ENCODE measurements around the gene GADD45GIP1. TPM values are rescaled to one million over a fixed set of nuclear protein-coding genes. Genes with fewer than 3 reads are reported as not detected.

The GADD45GIP1 gene
- total and polyA plus RNA-seq, 8 donors = 6.0 to 37.4 (median 10.1) TPM

DNA sequence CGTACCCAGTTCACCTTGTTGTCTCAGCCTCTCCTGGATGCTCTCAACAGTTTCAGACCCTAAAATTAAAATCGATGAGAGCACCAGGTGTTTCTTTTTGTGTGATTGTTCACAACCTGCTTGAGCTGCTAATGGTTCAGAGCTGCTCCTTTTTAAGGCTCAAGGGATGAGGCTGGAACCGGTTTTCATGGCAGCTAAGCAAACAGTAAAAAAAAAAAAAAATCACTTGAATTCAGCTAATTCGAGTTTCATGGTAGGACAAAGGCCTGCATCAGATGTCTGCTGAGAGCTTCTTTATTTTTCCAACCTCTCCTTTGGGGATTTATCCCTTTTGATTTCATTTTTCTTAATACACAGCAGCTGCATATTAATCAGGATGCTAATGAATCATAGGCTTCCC is 44.5 kb downstream of the GADD45GIP1 start:
- Histone ChIP-seq H3K4me1 (peaks cover 0 to 17% (median 14%) of the 10 kb centered on the region in 3 donors), H3K9me3 (no peaks in the 10 kb centered on the region), H3K36me3 (no peaks in the 10 kb centered on the region), H3K4me3 (peak overlapping the region in 2 of 4 donors; percentile 23), H3K27me3 (no peaks in the 10 kb centered on the region), H3K27ac (peak overlapping the region; percentile 58 to 70 (median 64))
- 26 to 31% methylated on average over 4 of the region's 4 CpGs for WGBS, 2 donors
- DNase-seq (no peak), ATAC-seq (peak; percentile 8 to 12 (median 10)), FAIRE-seq (no peak)
- TF ChIP-seq, protein P1, sequence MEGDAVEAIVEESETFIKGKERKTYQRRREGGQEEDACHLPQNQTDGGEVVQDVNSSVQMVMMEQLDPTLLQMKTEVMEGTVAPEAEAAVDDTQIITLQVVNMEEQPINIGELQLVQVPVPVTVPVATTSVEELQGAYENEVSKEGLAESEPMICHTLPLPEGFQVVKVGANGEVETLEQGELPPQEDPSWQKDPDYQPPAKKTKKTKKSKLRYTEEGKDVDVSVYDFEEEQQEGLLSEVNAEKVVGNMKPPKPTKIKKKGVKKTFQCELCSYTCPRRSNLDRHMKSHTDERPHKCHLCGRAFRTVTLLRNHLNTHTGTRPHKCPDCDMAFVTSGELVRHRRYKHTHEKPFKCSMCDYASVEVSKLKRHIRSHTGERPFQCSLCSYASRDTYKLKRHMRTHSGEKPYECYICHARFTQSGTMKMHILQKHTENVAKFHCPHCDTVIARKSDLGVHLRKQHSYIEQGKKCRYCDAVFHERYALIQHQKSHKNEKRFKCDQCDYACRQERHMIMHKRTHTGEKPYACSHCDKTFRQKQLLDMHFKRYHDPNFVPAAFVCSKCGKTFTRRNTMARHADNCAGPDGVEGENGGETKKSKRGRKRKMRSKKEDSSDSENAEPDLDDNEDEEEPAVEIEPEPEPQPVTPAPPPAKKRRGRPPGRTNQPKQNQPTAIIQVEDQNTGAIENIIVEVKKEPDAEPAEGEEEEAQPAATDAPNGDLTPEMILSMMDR (IDR thresholded peaks at IDR 0.05) = no peak
- intact Hi-C loops (cut with DNase I) = no loop called here

DNA sequence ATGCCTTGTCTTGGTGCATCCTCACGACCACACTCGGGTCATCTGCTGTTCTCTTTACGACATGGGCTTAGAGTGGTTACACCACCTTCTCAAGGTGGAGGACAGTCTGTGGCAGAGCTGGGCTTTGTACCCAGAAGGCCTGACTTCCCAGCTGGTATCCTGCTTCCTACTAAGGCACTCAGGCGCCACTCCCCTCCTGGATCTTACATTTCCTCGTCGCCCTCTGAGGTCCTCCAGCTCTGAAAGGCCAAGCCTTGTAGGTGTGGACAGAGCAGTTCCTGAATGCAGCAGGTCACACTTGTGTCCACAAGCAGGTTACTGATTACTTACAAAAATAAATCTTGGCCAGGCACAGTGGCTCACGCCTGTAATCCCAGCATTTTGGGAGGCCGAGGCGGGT is 49.9 kb downstream of the GADD45GIP1 start:
- intact Hi-C loops (cut with DNase I) = no loop called here
- TF ChIP-seq, protein P1 (IDR thresholded peaks at IDR 0.05) = no peak
- no peak overlapping the region for H3K4me3 ChIP-seq
- H3K27ac ChIP-seq = no peak overlapping the region
- no peaks in the 10 kb centered on the region for H3K27me3 ChIP-seq
- ATAC-seq (peak in 2 of 4 donors; percentile 11 to 27), FAIRE-seq (no peak), DNase-seq (no peak)
- H3K36me3 ChIP-seq = no peaks in the 10 kb centered on the region
- no peaks in the 10 kb centered on the region for H3K4me1 ChIP-seq
- 88 to 92% methylated on average over 9 of the region's 9 CpGs for WGBS, 2 donors
- no peaks in the 10 kb centered on the region for H3K9me3 ChIP-seq

Small RNAs within 50 kb of the gene (microRNA-seq; reads per million reads assigned to microRNA genes)
- gene MIR5695 = 0 to 0.39 reads per million in 2 donors
- gene MIR6515 = 1.9 to 3.5 reads per million in 2 donors

Other genes starting within 250 kb of the GADD45GIP1 start
- 10 to 100 TPM; 15.7 to 29.5 (median 20.8) TPM for gene TNPO2, start 233.3 kb downstream of the GADD45GIP1 start, total RNA-seq
- gene TNPO2, start 233.3 kb downstream of the GADD45GIP1 start, polyA plus RNA-seq = 10 to 100 TPM; 29.0 to 37.2 TPM
- gene TRIR, start 222.5 kb downstream of the GADD45GIP1 start, total RNA-seq = 10 to 100 TPM; 49.2 to 86.5 (median 63.0) TPM
- 100 to 1,000 TPM; 163 to 191 TPM for gene TRIR, start 222.5 kb downstream of the GADD45GIP1 start, polyA plus RNA-seq
- 10 to 100 TPM; 16.6 to 34.5 (median 27.9) TPM for gene GET3, start 219.7 kb downstream of the GADD45GIP1 start, total RNA-seq
- gene GET3, start 219.7 kb downstream of the GADD45GIP1 start, polyA plus RNA-seq = 10 to 100 TPM; 34.8 to 48.2 TPM
- not detected for gene BEST2, start 205.4 kb downstream of the GADD45GIP1 start, total RNA-seq
- not detected for gene BEST2, start 205.4 kb downstream of the GADD45GIP1 start, polyA plus RNA-seq
- 10 to 100 TPM; 37.7 to 60.9 (median 49.0) TPM for gene HOOK2, start 181.7 kb downstream of the GADD45GIP1 start, total RNA-seq
- 100 to 1,000 TPM; 268 to 300 TPM for gene HOOK2, start 181.7 kb downstream of the GADD45GIP1 start, polyA plus RNA-seq
- 100 to 1,000 TPM in 2 of 6 donors, 10 to 100 TPM in 4; 41.6 to 109 (median 70.7) TPM for gene JUNB, start 165.7 kb downstream of the GADD45GIP1 start, total RNA-seq
- gene JUNB, start 165.7 kb downstream of the GADD45GIP1 start, polyA plus RNA-seq = 100 to 1,000 TPM; 172 to 206 TPM
- 100 to 1,000 TPM in 4 of 6 donors, 10 to 100 TPM in 2; 77.5 to 109 (median 103) TPM for gene PRDX2, start 155.4 kb downstream of the GADD45GIP1 start, total RNA-seq
- gene PRDX2, start 155.4 kb downstream of the GADD45GIP1 start, polyA plus RNA-seq = 100 to 1,000 TPM in 1 of 2 donors, 10 to 100 TPM in 1; 75.8 to 172 TPM
- gene THSD8, start 155.2 kb downstream of the GADD45GIP1 start, total RNA-seq = 1 to 10 TPM in 5 of 6 donors, under 1 TPM in 1; 0.90 to 3.9 (median 2.1) TPM
- 1 to 10 TPM; 1.3 to 2.0 TPM for gene THSD8, start 155.2 kb downstream of the GADD45GIP1 start, polyA plus RNA-seq
- 1 to 10 TPM; 1.7 to 6.0 (median 3.0) TPM for gene RNASEH2A, start 150.6 kb downstream of the GADD45GIP1 start, total RNA-seq
- 1 to 10 TPM; 3.9 to 5.5 TPM for gene RNASEH2A, start 150.6 kb downstream of the GADD45GIP1 start, polyA plus RNA-seq
- under 1 TPM in 4 of 6 donors, not detected in 2; 0.19 to 0.86 (median 0.37) TPM for gene RTBDN, start 122.6 kb downstream of the GADD45GIP1 start, total RNA-seq
- 1 to 10 TPM; 1.2 to 4.6 TPM for gene RTBDN, start 122.6 kb downstream of the GADD45GIP1 start, polyA plus RNA-seq
- gene MAST1, start 118.7 kb downstream of the GADD45GIP1 start, total RNA-seq = 1 to 10 TPM in 1 of 6 donors, under 1 TPM in 5; 0.23 to 1.1 (median 0.84) TPM
- gene MAST1, start 118.7 kb downstream of the GADD45GIP1 start, polyA plus RNA-seq = 1 to 10 TPM; 5.8 to 7.3 TPM
- 10 to 100 TPM; 16.2 to 35.9 (median 20.5) TPM for gene DNASE2, start 75.8 kb downstream of the GADD45GIP1 start, total RNA-seq
- gene DNASE2, start 75.8 kb downstream of the GADD45GIP1 start, polyA plus RNA-seq = 10 to 100 TPM in 1 of 2 donors, 1 to 10 TPM in 1; 9.4 to 21.0 TPM
- under 1 TPM in 2 of 6 donors, not detected in 4; 0.12 to 0.22 TPM for gene KLF1, start 70.0 kb downstream of the GADD45GIP1 start, total RNA-seq
- not detected for gene KLF1, start 70.0 kb downstream of the GADD45GIP1 start, polyA plus RNA-seq
- gene GCDH, start 66.1 kb downstream of the GADD45GIP1 start, total RNA-seq = 10 to 100 TPM in 3 of 6 donors, 1 to 10 TPM in 3; 6.3 to 17.2 (median 11.7) TPM
- gene GCDH, start 66.1 kb downstream of the GADD45GIP1 start, polyA plus RNA-seq = 10 to 100 TPM; 19.2 to 27.1 TPM
- not detected for gene SYCE2, start 37.9 kb downstream of the GADD45GIP1 start, total RNA-seq
- gene SYCE2, start 37.9 kb downstream of the GADD45GIP1 start, polyA plus RNA-seq = under 1 TPM in 1 of 2 donors, not detected in 1; 0.19 TPM
- gene FARSA, start 23.5 kb downstream of the GADD45GIP1 start, total RNA-seq = 10 to 100 TPM; 19.4 to 46.0 (median 29.0) TPM
- 10 to 100 TPM; 30.4 to 31.0 TPM for gene FARSA, start 23.5 kb downstream of the GADD45GIP1 start, polyA plus RNA-seq
- gene CALR, start 18.6 kb downstream of the GADD45GIP1 start, total RNA-seq = 100 to 1,000 TPM; 279 to 681 (median 373) TPM
- 100 to 1,000 TPM; 132 to 263 TPM for gene CALR, start 18.6 kb downstream of the GADD45GIP1 start, polyA plus RNA-seq
- 10 to 100 TPM; 35.0 to 60.2 (median 45.9) TPM for gene RAD23A, start 11.4 kb downstream of the GADD45GIP1 start, total RNA-seq
- gene RAD23A, start 11.4 kb downstream of the GADD45GIP1 start, polyA plus RNA-seq = 10 to 100 TPM; 91.5 to 99.1 TPM
- gene DAND5, start 12.4 kb upstream of the GADD45GIP1 start, total RNA-seq = under 1 TPM in 3 of 6 donors, not detected in 3; 0.12 to 0.23 (median 0.12) TPM
- under 1 TPM in 1 of 2 donors, not detected in 1; 0.16 TPM for gene DAND5, start 12.4 kb upstream of the GADD45GIP1 start, polyA plus RNA-seq
- 10 to 100 TPM; 30.9 to 45.1 (median 36.0) TPM for gene NFIX, start 38.3 kb upstream of the GADD45GIP1 start, total RNA-seq
- 10 to 100 TPM in 1 of 2 donors, 1 to 10 TPM in 1; 8.3 to 16.6 TPM for gene NFIX, start 38.3 kb upstream of the GADD45GIP1 start, polyA plus RNA-seq
- gene LYL1, start 145.6 kb upstream of the GADD45GIP1 start, total RNA-seq = 1 to 10 TPM in 4 of 6 donors, under 1 TPM in 2; 0.51 to 5.5 (median 1.7) TPM
- 1 to 10 TPM; 2.6 to 3.6 TPM for gene LYL1, start 145.6 kb upstream of the GADD45GIP1 start, polyA plus RNA-seq
- 10 to 100 TPM; 12.7 to 29.2 (median 19.1) TPM for gene TRMT1, start 159.5 kb upstream of the GADD45GIP1 start, total RNA-seq
- 100 to 1,000 TPM in 1 of 2 donors, 10 to 100 TPM in 1; 85.5 to 108 TPM for gene TRMT1, start 159.5 kb upstream of the GADD45GIP1 start, polyA plus RNA-seq
- 10 to 100 TPM in 5 of 6 donors, 1 to 10 TPM in 1; 9.8 to 25.3 (median 14.1) TPM for gene NACC1, start 161.0 kb upstream of the GADD45GIP1 start, total RNA-seq
- gene NACC1, start 161.0 kb upstream of the GADD45GIP1 start, polyA plus RNA-seq = 10 to 100 TPM in 1 of 2 donors, 1 to 10 TPM in 1; 7.0 to 19.8 TPM
- 10 to 100 TPM; 14.0 to 24.6 (median 17.0) TPM for gene STX10, start 193.2 kb upstream of the GADD45GIP1 start, total RNA-seq
- 10 to 100 TPM; 61.4 to 73.5 TPM for gene STX10, start 193.2 kb upstream of the GADD45GIP1 start, polyA plus RNA-seq
- 10 to 100 TPM; 32.4 to 59.2 (median 37.7) TPM for gene IER2, start 193.2 kb upstream of the GADD45GIP1 start, total RNA-seq
- 100 to 1,000 TPM in 1 of 2 donors, 10 to 100 TPM in 1; 80.7 to 179 TPM for gene IER2, start 193.2 kb upstream of the GADD45GIP1 start, polyA plus RNA-seq

Data from pancreas (tissue), 10 donors.